Motor neuron (in vitro differentiated cells): ENCODE results near the gene PPP1R7. TPM values are rescaled to one million over a fixed set of nuclear protein-coding genes. Genes with fewer than 3 reads are reported as not detected.

ENCODE experiments used
- ATAC-seq, 8 experiments: fragments of 200-7000 bp; cut with Tn5 transposase; replicated peaks in 6 of 8; 2 replicates each; pipeline ENCODE4 v1.8.0; 2021; ENCODE audit warnings: mild to moderate bottlenecking in 8 of 8, moderate library complexity in 8 of 8
- H3K27ac ChIP-seq, 2 donors: fragments of 250-450 bp; sonication (Bioruptor Pico); 2 replicates each; pipeline ENCODE4 v1.9.0; 2021; ENCODE audit warnings: antibody characterized with exemption in 2 of 2, mild to moderate bottlenecking in 2 of 2, moderate library complexity in 1 of 2
- H3K4me1 ChIP-seq, 2 donors: fragments of 250-450 bp; sonication (Bioruptor Pico); replicated peaks in 1 of 2; 2 replicates each; pipeline ENCODE4 v1.6.1; 2021; ENCODE audit warnings: antibody characterized with exemption in 2 of 2, mild to moderate bottlenecking in 2 of 2, moderate library complexity in 1 of 2
- H3K4me3 ChIP-seq, 5 donors: fragments of 250-450 bp; sonication (Bioruptor Pico); 2 replicates each; pipeline ENCODE4 v1.9.0; 2021; ENCODE audit warnings: antibody characterized with exemption in 5 of 5, mild to moderate bottlenecking in 5 of 5, moderate library complexity in 4 of 5
- WGBS, 10 experiments: fragments of 450-650 bp; shearing (Covaris generic); methylation state at CpG; one replicate each; pipeline ENCODE4 v1.0.0; 2022; 5-methylcytosine and 5-hydroxymethylcytosine counted together
- in situ Hi-C, 9 experiments: fragments of 400-800 bp; cut with MboI; loops; one replicate each; pipeline ENCODE4 v1.15.0; 2021; ENCODE audit warnings: low sequenced_read_pairs in 9 of 9, low pct_unique_long_range_greater_than_20kb in 2 of 9; ENCODE audit not compliant: unreplicated experiment in 9 of 9
- total RNA-seq, 8 experiments: library from RNA; unstranded; fragments of 300-600 nt; gene quantifications; 2 replicates each; pipeline versions ENCODE4 v1.2.3 to v1.2.4, GENCODE V29; 2022

Gene PPP1R7
- total RNA-seq, 8 experiments from 2014 or later, result 40.0 to 109 (median 63.1) TPM

GRCh38 chr2:241229563-241230401 is 79.5 kb downstream of the PPP1R7 start:
- ATAC-seq, result no peak
- WGBS, 10 experiments, result 70 to 100% (median 83%) methylated on average over 2 to 8 of the region's 29 CpGs; no CpG with 5 or more reads in 4 of the 10 experiments
- H3K27ac ChIP-seq, result no peak overlapping the region
- no peak overlapping the region for H3K4me3 ChIP-seq
- in situ Hi-C loops, result no loop called here
- no peaks in the 10 kb centered on the region for H3K4me1 ChIP-seq

GRCh38 chr2:241230435-241230834 is 80.2 kb downstream of the PPP1R7 start:
- Histone ChIP-seq H3K4me1 (no peaks in the 10 kb centered on the region), H3K27ac (no peak overlapping the region), H3K4me3 (no peak overlapping the region)
- no peak for ATAC-seq
- in situ Hi-C loops, result no loop called here
- WGBS, 10 experiments, result 80 to 95% (median 92%) methylated on average over 1 to 10 of the region's 19 CpGs; no CpG with 5 or more reads in 4 of the 10 experiments

GRCh38 chr2:241232736-241233575 is 82.7 kb downstream of the PPP1R7 start:
- 40 to 100% (median 92%) methylated on average over 1 to 6 of the region's 13 CpGs; no CpG with 5 or more reads in 3 of the 10 experiments for WGBS, 10 experiments
- no peak overlapping the region for H3K4me3 ChIP-seq
- in situ Hi-C loops, result no loop called here
- no peak for ATAC-seq
- H3K4me1 ChIP-seq, result no peaks in the 10 kb centered on the region
- no peak overlapping the region for H3K27ac ChIP-seq

Other genes with a start within 250 kb of the PPP1R7 start
- gene CROCC2, start 244.1 kb upstream of the PPP1R7 start, total RNA-seq, result 1 to 10 TPM in 1 of 8 experiments, under 1 TPM in 5, not detected in 2; 0.29 to 3.4 (median 0.64) TPM
- 10 to 100 TPM in 1 of 8 experiments, 1 to 10 TPM in 4, under 1 TPM in 3; 0.71 to 15.4 (median 2.8) TPM for gene SNED1, start 151.8 kb upstream of the PPP1R7 start, total RNA-seq
- 10 to 100 TPM; 21.6 to 39.3 (median 30.5) TPM for gene MTERF4, start 48.2 kb upstream of the PPP1R7 start, total RNA-seq
- gene PASK, start 995 bp upstream of the PPP1R7 start, total RNA-seq, result 10 to 100 TPM in 5 of 8 experiments, 1 to 10 TPM in 3; 1.8 to 21.1 (median 11.0) TPM
- 1 to 10 TPM in 6 of 8 experiments, under 1 TPM in 2; 0.54 to 3.2 (median 1.7) TPM for gene ANO7, start 38.2 kb downstream of the PPP1R7 start, total RNA-seq
- 100 to 1,000 TPM; 141 to 466 (median 303) TPM for gene HDLBP, start 165.2 kb downstream of the PPP1R7 start, total RNA-seq
- gene SEPTIN2, start 165.5 kb downstream of the PPP1R7 start, total RNA-seq, result 100 to 1,000 TPM; 163 to 382 (median 269) TPM
- 10 to 100 TPM; 11.9 to 41.2 (median 22.8) TPM for gene FARP2, start 205.8 kb downstream of the PPP1R7 start, total RNA-seq